CD4-positive, alpha-beta T cell treated with Interleukin-15 for 4 hours (primary cell): ENCODE results near the gene ABTB2.

Source experiments
- DNase-seq: peaks from one replicate; pipeline ENCODE4 v3.0.0-alpha.2; 2020; ENCODE audit warnings: low spot score

ABTB2 gene

DNA sequence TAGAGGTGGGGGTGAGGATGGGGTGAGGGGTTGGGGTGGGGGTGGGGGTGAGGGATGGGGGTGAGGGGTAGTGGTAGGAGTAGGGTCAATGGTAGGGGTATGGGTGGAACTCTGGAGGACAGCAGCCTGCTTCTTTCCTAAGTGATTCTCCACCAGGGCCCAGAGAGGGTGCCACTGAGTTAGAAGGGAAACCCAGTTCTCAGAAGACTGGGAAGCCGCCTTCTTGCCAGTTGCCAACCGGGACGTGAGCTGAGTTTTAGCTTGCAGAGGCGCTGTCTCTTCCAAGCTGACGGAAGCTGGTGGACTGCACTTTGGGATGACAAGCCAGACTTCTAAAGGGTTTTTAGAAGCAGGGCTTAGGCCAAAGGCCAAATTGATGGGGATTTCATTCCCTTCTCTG, 148.0 kb downstream of the ABTB2 start:
- DNase-seq: no peak

DNA sequence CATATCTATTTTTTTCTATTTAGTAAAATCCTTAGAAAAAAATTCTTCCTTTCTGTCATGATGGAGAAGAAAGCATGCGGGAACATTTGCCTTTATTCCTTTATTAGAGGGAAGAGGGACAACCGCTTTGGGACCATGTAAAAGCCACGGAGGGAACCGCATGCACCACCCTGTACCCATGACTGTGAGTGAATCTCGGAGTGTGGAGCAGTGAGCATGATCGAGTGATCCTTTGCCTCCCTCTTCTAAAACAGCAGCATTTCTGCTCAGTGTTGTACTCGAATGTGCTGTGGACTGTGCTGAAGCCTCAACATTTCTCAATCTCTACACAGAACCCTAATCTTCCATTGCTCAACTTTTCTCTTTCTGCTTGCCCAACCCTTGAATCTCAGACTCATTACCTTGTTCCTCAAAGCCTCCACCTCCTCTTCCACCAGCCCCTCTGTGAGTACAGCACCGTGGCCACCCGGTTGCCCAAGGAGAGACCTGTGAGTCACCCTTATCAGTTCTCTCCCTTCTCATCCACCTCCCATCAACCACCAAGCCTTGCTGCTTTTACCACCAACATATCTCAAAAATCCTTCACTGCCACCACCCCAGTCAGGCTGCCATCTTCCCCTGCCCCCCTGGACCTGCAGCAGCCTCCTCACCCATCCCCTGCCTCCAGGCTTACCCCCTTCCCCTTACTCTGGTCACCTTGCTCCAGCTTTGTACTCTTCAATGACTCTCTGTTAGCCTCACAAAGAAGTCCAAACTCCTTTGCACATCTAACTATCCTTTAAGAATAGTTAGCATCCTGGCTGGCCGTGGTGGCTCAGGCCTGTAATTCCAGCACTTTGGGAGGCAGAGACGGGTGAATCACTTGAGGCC, 149.3 kb downstream of the ABTB2 start:
- DNase-seq: no peak

GRCh38 chr11:34207487-34208180, 150.2 kb downstream of the ABTB2 start:
- no peak for DNase-seq

- DNase-seq: no peak
These were observed 151.2 kb downstream of the ABTB2 start for GRCh38 chr11:34206407-34207300.

DNA sequence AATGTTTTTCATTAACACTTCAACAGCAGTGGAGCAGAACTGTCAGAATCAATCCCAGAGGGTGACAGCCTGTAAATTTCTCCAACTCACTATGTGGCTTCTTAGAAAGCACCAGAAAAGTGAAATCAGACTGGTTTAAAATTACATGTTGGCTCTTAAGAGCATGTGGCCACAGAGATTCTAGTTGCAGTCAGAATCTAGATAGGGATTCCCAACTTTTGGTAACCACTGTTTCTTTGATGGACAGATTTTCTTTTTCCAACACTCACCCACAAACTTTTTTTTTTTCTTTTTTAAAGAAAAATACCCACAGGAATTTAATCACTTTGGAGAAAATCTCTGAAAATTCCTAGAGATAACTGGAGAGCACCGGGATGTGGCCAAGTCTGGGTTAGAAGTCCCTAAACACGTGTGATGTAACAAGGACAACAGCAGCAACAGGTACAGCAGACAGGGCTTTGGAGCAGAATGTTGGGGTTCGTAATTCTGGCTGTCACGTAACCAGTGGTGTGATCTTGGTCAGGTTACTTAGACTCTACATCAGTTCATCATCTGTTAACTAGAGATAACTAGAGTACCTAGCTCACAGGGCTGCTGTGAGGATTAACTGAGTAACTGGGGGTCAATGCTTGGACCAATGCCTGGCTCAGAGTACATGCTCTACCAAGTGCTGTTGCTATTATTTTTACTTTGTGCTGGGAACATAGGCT, 152.3 kb downstream of the ABTB2 start:
- no peak for DNase-seq

DNA sequence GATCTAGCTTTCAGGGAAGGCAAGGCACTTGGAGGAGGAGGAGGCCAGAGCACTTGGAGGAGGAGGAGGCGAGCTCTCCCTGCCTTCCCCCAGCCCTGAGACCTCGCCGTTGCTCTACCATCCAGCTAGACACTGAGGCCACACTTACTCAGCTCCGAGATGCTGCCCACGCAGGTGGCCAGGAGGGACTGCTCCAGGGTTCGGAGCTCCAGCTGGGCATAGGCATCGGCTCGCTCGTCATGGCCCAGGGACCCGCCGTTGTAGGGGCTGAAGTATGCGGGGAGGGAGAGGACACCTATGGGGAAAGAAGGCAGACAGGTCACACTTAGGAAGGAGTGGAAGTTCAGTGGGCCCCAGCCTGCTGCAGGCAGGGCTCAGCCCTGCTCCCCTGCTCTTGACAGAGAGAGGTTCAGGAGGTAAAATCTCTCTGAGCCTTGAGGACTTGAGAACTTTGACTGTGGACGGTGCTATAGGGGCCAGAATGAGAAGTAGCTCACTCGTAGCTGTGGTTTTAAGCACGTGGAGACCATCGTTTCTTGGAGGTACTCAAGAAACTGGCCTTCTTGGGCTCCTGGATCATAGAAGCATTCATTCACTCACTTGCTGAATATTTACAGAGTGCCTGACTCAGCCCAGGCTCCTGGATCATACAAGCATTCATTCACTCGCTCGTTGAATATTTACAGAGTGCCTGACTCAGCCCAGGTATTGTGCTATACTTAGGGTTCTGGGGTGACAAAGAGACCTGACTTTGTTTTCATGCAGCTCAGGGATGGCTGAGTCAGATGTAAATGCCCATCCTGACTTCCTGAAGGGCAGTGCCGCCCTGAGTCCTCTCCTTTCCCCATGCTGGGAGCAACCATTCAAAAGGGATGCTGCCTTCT, 153.2 kb downstream of the ABTB2 start:
- no peak for DNase-seq

- DNase-seq: no peak
These were observed 154.4 kb downstream of the ABTB2 start for GRCh38 chr11:34203377-34203871.

DNA sequence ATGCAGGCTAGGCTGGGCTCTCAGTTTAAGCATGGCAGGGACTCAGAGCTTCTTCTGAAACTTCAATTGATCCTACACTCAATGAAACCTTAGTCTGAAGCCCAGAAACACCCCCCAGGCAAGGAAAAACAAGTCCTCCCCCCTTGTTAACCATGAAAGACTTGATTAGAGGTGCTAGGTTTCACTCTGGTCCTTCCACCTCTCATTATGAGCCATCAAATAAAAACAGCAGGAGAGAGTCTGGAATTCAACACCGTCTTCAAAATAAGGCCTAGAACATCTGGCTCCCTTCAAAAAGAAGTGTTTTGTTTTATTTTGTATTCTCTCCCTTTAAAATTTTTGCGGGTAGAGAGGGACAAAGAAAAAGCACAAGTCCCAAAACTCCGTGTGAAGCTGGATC, 156.7 kb downstream of the ABTB2 start:
- DNase-seq: no peak

- no peak for DNase-seq
These were observed 158.3 kb downstream of the ABTB2 start for GRCh38 chr11:34199525-34199924.

DNA sequence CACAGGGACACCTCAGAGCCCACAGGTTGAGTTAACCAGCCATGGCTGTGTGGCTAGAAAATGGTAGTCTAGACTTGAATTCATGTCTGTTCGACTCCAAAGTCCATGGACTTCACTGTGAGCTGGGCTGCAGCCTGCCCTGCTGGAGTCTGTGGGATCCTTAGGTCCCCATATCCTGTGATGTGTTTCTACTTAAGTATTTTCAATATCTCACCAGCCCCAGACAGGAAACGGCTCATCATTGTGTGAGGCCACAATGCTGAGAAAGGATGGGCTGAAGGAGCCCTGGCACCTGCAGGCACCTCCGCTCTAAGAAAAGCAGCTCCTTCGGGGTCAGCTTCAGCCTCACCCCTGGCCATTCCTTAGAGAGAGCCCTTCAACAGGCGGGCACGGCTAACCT, 159.3 kb downstream of the ABTB2 start:
- no peak for DNase-seq

DNA sequence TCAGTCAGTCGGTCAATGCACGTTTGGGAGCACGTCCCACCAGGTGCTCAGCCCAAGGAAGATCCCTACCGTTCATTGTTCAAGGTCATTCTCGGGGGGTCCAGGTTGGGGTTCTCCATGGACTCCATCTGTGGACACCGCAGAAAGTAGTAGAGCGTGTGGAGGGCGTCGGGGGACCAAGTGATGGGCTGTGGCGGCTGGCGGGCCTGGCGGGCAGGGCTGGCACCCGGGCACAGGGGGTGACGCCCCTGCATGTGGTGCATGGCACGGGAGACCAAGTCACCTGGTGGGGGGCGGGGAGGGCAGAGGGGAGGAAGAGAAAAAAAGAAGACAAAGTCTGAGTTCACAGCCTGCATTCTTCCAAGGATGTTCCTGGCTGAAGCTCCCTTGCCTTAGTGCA, 160.6 kb downstream of the ABTB2 start:
- no peak for DNase-seq

GRCh38 chr11:34194576-34195335, 163.1 kb downstream of the ABTB2 start:
- no peak for DNase-seq

DNA sequence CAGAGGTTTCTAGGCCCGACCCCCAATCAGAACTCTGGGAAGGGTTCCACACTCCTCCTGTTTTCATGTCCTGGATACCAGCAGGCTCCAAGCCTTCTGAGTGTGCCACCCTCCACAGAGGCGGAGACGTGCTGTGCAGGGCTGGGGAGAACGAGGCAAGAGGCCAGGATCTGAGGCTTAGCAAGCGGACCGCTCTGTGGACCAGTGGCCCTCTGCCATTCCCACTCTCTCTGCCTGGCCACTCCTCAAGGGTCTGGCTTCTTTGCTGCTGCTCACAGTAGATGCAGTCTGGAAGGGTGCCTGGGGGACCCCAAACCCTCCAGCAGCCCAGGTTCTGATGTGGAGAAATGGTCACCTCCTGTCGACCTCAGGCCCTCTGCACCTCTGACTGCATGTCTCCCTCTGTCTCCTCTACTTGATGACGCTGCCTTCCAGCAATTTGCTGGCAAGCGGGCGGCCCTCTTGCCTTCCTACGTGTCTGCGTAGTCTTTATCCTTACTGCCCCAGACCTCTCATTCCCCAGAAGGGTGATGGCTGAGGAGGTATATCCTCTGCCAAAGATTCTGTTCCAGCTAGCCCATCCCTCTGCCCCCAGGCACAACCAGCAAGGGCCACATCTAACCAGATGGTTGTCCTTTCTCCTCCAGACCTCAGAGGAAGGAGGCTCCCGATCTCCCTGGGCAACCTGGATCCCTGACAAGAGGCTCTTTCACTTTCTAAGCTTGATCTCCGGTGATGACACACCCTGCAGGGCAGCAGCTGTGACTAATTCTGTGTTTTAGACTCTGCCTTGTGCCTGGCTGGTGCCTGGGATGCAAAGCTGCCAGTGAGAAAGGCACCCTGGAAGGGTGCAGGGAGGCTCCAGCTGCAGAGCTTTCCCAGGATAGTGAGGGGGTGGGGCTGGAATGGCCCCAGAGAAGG, 165.1 kb downstream of the ABTB2 start:
- DNase-seq: no peak

- DNase-seq: no peak
These were observed 166.2 kb downstream of the ABTB2 start for GRCh38 chr11:34191578-34191977.

DNA sequence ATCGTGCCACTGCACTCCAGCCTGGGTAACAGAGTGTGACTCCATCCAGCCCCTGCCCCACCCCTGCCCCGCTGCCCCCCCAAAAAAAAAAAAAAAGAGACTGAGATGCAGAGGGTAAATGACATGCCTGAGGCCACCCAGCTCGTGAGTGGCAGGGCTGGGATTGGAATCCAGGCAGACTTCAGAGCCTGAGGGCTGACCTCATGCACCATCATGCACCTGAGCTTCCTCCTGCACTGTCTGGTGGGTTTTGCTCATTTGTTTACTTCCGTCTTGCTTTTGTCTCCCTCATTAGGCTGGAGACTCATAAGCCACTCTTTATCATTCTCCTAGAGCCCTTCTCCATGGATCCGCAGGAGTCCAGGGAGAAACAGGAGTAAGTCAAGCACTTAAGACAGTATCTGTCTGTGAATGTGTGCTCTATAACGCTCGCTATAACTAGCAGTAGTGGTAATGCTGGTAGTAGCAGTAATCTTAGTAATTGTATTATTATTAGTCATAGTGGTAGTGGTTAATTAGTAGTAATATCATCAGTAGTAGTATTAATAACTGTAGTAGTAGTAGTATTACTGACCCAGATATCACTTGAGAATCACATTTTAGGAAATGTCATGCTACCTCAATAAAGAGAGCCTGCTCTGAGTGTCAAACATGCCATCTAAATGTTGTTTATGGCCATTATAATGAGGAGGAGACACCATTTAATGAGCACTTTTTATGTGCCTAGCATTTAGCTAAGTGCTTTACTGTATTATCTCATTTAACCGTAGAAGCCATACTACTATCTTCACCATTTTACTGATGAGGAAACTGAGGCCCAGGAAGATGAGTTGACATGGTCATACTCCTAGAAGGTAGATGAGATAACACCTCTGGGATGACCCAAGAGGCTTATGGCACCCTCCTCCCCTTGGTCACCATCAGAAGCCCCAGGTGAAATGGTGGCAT, 167.3 kb downstream of the ABTB2 start:
- DNase-seq: no peak

GRCh38 chr11:34189191-34189590, 168.6 kb downstream of the ABTB2 start:
- no peak for DNase-seq

DNA sequence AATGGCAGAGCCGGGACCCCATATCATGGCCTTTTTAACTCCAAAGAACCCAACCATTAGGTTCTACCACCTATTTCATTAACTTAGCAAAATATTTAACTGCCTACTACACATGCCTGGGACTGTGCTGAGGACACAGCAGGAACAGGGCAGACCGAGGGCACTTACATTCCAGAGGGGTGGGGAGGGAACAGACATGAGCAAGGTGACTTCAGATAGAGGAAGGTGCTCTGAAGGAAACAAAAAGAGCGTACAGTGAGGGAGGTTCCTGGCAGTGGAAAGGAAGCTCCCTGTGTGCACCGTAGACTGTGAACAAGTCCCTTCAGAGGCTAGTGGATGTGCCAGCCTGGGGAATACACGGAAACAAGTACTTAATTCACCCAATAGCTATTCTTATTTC, 169.6 kb downstream of the ABTB2 start:
- DNase-seq: no peak
